Raji (cell line): Measurements from ENCODE around the gene HSPH1.

Experiments used
- POLR2A ChIP-seq: IDR thresholded peaks from 2 replicates; pipeline ENCODE4 v1.6.1; 2011; ENCODE audit warnings: low read depth, low read length, control low read depth; ENCODE audit not compliant: insufficient read depth

HSPH1 gene

DNA sequence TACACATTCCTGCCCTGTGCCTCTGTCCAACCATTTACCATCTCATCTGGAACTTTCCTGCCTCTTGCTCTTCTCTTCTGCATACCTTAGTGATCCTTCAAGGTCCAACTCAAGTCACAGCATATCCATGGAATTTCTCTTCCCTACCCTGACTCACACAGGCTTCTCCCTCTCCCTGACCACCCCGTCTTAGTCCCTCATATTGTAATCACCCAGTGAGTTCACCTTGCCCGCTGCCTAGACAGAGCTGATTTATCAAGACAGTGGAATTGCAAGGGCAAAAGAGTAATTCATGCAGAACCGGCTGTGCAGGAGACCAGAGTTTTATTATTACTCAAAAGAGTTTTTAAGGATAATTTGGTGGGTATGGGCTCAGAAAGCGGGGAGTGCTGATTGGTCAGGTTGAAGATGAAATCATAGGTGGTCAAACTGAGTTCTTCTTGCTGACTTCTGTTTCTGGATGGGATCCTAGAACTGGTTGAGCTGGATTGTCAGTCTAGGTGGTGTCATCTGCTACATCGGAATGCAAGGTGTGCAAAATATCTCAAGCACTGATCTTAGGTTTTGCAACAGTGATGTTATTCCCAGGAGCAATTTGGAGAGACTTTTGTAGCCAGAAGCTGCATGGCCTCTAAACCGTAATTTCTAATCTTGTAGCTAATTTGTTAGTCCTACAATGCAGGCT is 67.2 kb downstream of the HSPH1 start:
- no peak for TF ChIP-seq POLR2A

DNA sequence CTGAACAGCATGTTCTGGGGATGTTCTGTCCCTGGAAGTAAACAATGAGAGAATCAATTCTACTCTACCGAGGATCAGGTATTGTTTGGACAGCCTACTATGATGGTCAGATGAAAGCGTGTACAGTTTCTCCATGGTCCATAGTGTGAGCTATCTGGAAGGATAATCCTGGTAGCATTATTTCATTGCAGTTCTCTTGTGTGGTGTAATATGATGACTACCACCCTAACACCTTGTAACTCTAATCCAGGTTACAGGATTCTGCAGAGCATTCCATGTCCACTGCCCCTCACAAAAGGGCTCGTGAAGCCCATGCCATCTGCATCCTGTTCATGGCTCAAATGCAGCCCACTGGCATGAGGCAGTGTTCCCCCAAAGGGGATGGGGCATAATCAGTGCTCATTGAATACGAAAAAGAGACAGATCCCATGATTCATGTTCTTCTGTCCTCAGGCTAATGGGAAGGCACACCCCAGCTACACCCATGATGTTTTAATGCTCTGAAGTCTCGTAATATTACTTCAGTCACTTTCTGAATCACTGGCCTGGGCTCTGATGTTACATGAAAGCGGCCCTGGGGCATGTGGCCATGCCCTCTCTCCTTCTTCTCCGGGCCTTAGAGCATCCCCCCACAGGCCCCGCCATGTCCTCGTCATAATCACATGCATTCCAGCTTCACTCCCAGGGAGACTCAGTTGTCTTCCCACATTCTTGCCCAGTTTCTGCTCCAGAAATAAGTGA is 68.4 kb downstream of the HSPH1 start:
- no peak for TF ChIP-seq POLR2A

DNA sequence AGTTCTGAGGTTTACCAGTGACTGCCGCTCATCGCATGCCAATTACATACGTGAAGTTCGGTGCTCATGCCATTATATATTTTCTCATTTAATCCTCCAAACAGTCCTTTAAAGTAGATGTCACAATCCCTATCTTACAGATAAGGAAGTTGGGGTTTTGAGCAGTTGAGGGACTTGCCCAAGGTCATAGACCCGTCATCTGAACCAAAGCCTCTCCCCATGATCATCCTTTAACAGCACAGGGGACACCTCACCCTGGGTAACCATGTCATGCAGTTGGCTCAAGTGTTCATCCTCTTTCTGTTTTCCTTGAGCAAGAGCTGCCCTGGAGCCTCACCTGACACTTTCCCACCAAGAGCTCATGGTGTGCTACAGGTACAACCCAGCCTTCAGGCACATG is 69.1 kb downstream of the HSPH1 start:
- TF ChIP-seq POLR2A = no peak

DNA sequence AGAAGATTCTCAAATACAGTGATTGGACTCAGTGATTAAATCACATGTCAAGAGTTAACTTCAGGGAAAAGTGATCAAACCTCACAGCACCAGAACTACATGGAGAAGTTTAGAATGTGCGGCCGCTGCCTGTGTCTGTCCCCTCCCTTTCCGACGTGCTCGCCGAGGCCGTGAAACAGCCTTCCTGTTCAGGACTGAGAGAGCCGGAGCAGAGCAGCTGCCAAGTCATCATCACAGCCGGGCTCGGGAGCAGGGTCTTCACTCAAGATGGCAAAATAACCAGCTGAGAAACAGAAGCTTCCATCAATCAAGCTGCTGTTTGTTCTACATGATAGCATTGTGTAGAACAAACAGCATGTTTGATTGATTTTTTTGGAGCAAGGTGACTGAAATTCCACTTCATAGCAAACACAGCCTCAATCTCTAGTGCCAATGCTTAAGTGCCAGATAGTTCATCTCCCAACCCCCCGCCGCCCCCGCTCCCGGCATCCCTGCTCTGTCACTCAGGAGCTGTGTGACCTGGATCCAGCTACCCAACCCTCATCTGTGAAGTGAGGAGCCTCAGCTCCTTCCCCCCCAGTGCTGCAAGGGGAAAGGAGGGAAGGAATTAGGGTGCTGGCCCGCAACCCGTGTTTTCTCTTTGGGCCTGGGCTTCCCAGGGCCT is 70.6 kb downstream of the HSPH1 start:
- no peak for TF ChIP-seq POLR2A

DNA sequence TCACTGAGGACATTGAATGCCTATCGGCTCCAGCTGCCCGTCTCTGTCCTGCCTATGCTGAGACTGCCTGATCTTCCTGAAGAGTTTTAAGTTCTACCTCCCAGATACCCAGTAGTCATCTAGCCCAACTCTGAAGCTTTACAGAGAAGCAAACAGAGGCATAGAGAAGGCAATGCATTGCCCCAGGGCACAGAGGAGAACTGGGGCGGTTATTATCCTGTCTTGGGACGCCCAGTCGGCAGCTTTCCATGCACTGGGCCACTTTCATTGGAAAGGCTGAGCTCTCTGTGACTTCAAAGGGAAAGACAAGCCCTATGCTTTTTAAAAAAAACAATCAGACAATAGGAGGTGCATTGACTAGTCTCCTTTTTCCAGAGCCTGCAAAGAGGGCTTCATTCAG is 71.6 kb downstream of the HSPH1 start:
- no peak for TF ChIP-seq POLR2A

DNA sequence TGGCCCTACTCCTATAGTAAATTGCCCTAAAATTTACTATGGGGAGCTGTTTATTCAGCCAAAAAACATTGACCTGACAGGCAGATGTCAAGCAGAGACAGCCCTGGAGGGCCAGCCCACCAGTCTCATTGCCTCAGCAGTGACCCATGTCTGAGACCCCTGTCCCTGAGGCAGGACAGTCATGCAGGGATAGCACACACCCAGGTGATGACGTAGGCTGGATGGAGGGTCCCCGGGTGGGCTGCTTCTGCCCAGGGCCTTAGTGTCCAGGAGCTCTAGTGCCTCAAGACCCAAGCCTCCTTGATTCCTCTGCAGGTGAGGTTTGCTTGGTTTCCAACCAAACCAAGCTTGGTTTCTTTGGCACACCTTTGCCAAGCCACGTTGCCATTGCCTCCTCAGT is 72.1 kb downstream of the HSPH1 start:
- TF ChIP-seq POLR2A = no peak

DNA sequence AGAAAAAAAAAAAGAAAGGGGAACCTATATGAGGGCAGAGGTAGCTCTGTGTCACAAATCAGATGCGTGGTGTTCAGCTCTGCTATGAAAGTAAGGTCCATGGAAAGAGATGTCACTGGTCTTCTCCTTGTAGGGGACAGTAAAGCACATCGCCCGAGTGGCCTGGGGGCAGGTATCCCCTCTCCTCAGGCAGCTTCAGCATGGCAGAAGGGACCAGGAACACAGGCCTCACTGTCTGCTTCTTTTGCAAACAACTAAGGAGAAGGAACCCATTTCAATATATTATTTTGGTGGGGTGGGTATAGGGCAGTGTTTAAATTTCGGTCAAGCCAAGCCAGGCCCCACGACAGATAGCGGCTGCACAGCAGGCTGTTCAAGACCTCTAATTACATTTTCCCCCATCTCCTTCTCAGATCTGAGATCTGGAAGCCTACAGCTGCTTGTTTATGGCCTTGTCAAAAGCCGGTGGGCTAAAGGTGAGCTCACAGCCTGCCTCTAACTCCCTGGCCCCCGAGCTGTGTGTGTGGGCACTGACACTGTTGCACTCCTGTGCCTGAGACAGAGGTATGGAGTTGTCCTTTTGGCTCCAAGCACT is 72.8 kb downstream of the HSPH1 start:
- TF ChIP-seq POLR2A = no peak
